Hindlimb muscle (tissue), 1 donor: ENCODE data around the gene MRPL22. TPM values are rescaled to one million over a fixed set of nuclear protein-coding genes. Genes with fewer than 3 reads are reported as not detected.
"Not testable (repeated sequence)": the region's sequence is repeated elsewhere in the genome, so short reads cannot be mapped to it uniquely, and the experiment has no call there.

Experiments used
- DNase-seq: peaks from one replicate; pipeline ENCODE4 v3.0.0-alpha.2; 2013
- polyA plus RNA-seq: library from polyadenylated mRNA; unstranded; fragments of 120-200 nt; gene quantifications from one replicate; pipeline ENCODE4 v1.2.1, GENCODE V29; 2013; ENCODE audit not compliant: insufficient read length

The MRPL22 gene
- polyA plus RNA-seq, 1 donor, result 22.9 TPM

- no peak for DNase-seq
Measured at GRCh38 chr5:154997746-154998145, 56.9 kb downstream of the MRPL22 start.

- DNase-seq, result no peak
Measured at GRCh38 chr5:154999865-155000264, 59.0 kb downstream of the MRPL22 start.

- no peak for DNase-seq
Measured at GRCh38 chr5:155001523-155001922, 60.6 kb downstream of the MRPL22 start.

GRCh38 chr5:155002722-155003121, 61.8 kb downstream of the MRPL22 start:
- not testable (repeated sequence) for DNase-seq

GRCh38 chr5:155004138-155004744, 63.4 kb downstream of the MRPL22 start:
- no peak for DNase-seq

GRCh38 chr5:155006265-155006664, 65.4 kb downstream of the MRPL22 start:
- DNase-seq, result not testable (repeated sequence)

- no peak for DNase-seq
Measured at GRCh38 chr5:155008669-155009068, 67.8 kb downstream of the MRPL22 start.

GRCh38 chr5:155010881-155011280, 70.0 kb downstream of the MRPL22 start:
- no peak for DNase-seq

GRCh38 chr5:155013526-155013925, 72.7 kb downstream of the MRPL22 start, which contains the start of gene KIF4B:
Gene KIF4B, plus strand, starts transcription at chr5:155013755. Its CDS starts 105 bp downstream, at chr5:155013860.
- DNase-seq, result no peak

GRCh38 chr5:155015239-155015638, 74.4 kb downstream of the MRPL22 start:
- no peak for DNase-seq

- no peak for DNase-seq
Measured at GRCh38 chr5:155017610-155018009, 76.7 kb downstream of the MRPL22 start.

Other genes with a start within 250 kb of the MRPL22 start
- 109 TPM for gene LARP1, start 185.7 kb upstream of the MRPL22 start, polyA plus RNA-seq
- 17.8 TPM for gene FAXDC2, start 90.5 kb upstream of the MRPL22 start, polyA plus RNA-seq
- gene CNOT8, start 82.4 kb upstream of the MRPL22 start, polyA plus RNA-seq, result 38.6 TPM
- gene GEMIN5, start 2.9 kb upstream of the MRPL22 start, polyA plus RNA-seq, result 16.4 TPM
- not detected for gene KIF4B, start 72.7 kb downstream of the MRPL22 start, polyA plus RNA-seq